Common myeloid progenitor, CD34-positive (primary cell): Measurements from ENCODE around the gene AIPL1.

Experiments used
- CTCF ChIA-PET: fragments of 350-600 bp; sonication (Branson Sonifier 250); formaldehyde crosslinking; loops from one replicate; lab custom pipeline; 2021; ENCODE audit warnings: antibody characterized with exemption; lab: Charles Lee
- POLR2A ChIA-PET: fragments of 350-600 bp; sonication (Branson Sonifier 250); formaldehyde crosslinking; loops from one replicate; lab custom pipeline; 2021; ENCODE audit warnings: antibody characterized with exemption; lab: Charles Lee
- DNase-seq, 3 donors: peaks; one replicate each; pipeline versions ENCODE4 v3.0.0 to v3.0.0-alpha.2; 2013
- H3K27ac ChIP-seq, 2 experiments: 1 replicate in 1 of 2; 2 replicates in 1 of 2; pipeline ENCODE4 v1.7.0; 2013; ENCODE audit warnings: inconsistent platforms in 2 of 2, low read length in 2 of 2, mild to moderate bottlenecking in 2 of 2, low read depth in 1 of 2, moderate library complexity in 1 of 2; ENCODE audit not compliant: severe bottlenecking in 2 of 2, insufficient read depth in 1 of 2, poor library complexity in 1 of 2
- H3K27me3 ChIP-seq, 5 experiments: replicated peaks in 2 of 5; 1 replicate in 3 of 5; 2 replicates in 2 of 5; pipeline versions ENCODE4 v1.6.1 to v1.7.0; 2013; ENCODE audit warnings: low read length in 4 of 5, mild to moderate bottlenecking in 2 of 5, moderate library complexity in 2 of 5, inconsistent platforms in 1 of 5; ENCODE audit not compliant: insufficient read depth in 5 of 5, control insufficient read depth in 4 of 5
- H3K36me3 ChIP-seq, 4 experiments: 1 replicate in 2 of 4; 2 replicates in 2 of 4; pipeline versions ENCODE4 v1.6.1 to v1.7.0; 2013; ENCODE audit warnings: low read length in 3 of 4, control low read depth in 1 of 4, mild to moderate bottlenecking in 1 of 4; ENCODE audit not compliant: control insufficient read depth in 4 of 4, insufficient read depth in 4 of 4
- H3K4me1 ChIP-seq, 4 experiments: 1 replicate in 3 of 4; 2 replicates in 1 of 4; pipeline versions ENCODE4 v1.6.1 to v1.7.1; 2013; ENCODE audit warnings: low read length in 3 of 4, mild to moderate bottlenecking in 3 of 4, control low read depth in 1 of 4, inconsistent platforms in 1 of 4, moderate library complexity in 1 of 4; ENCODE audit not compliant: control insufficient read depth in 4 of 4, insufficient read depth in 4 of 4; ENCODE audit errors: control extremely low read depth in 1 of 4
- H3K4me3 ChIP-seq, 7 experiments: 1 replicate in 4 of 7; 2 replicates in 3 of 7; pipeline versions ENCODE4 v1.5.1 to v1.7.0; 2013; ENCODE audit warnings: mild to moderate bottlenecking in 7 of 7, low read length in 6 of 7, moderate library complexity in 6 of 7, inconsistent platforms in 2 of 7, low read depth in 2 of 7, control low read depth in 1 of 7; ENCODE audit not compliant: insufficient read depth in 4 of 7, control insufficient read depth in 1 of 7; ENCODE audit errors: extremely low read depth in 1 of 7
- H3K9me3 ChIP-seq, 5 experiments: 1 replicate in 4 of 5; 2 replicates in 1 of 5; pipeline versions ENCODE4 v1.6.1 to v1.7.1; 2013; ENCODE audit warnings: low read length in 4 of 5, mild to moderate bottlenecking in 2 of 5, inconsistent platforms in 1 of 5, low read depth in 1 of 5, moderate library complexity in 1 of 5; ENCODE audit not compliant: control insufficient read depth in 4 of 5, insufficient read depth in 2 of 5; ENCODE audit errors: control extremely low read depth in 1 of 5
- WGBS: methylation state at CpG from one replicate; pipeline ENCODE4 v1.1.5; 2013; ENCODE audit not compliant: insufficient coverage; 5-methylcytosine and 5-hydroxymethylcytosine counted together

Gene AIPL1

GRCh38 chr17:6461246-6461645 lies 26.3 kb upstream of the AIPL1 start:
- DNase-seq: no peak
- CTCF ChIA-PET: no interaction called here
- POLR2A ChIA-PET: no interaction called here
- H3K9me3 ChIP-seq: no peaks in the 10 kb centered on the region
- no peak overlapping the region for H3K4me3 ChIP-seq
- peaks cover 0 to 10% (median 4%) of the 10 kb centered on the region in 4 experiments for H3K4me1 ChIP-seq
- H3K36me3 ChIP-seq: no peaks in the 10 kb centered on the region
- WGBS: 98% methylated on average over 11 of the region's 14 CpGs
- no peak overlapping the region for H3K27ac ChIP-seq
- H3K27me3 ChIP-seq: peaks cover 0 to 11% (median 2%) of the 10 kb centered on the region in 5 experiments

GRCh38 chr17:6460531-6461161 lies 25.7 kb upstream of the AIPL1 start:
- no peak overlapping the region for H3K4me3 ChIP-seq
- H3K27me3 ChIP-seq: peaks cover 0 to 12% (median 2%) of the 10 kb centered on the region in 5 experiments
- WGBS: 93% methylated on average over 7 of the region's 9 CpGs
- H3K9me3 ChIP-seq: no peaks in the 10 kb centered on the region
- DNase-seq: no peak
- ChIA-PET POLR2A (no interaction called here), CTCF (interaction anchor here (0.6 kb wide), 1 partner anchor 188 kb away, joined by 3 read pairs; no protein-coding TSS in a partner anchor)
- no peak overlapping the region for H3K27ac ChIP-seq
- H3K36me3 ChIP-seq: no peaks in the 10 kb centered on the region
- peaks cover 0 to 14% (median 6%) of the 10 kb centered on the region in 4 experiments for H3K4me1 ChIP-seq

- POLR2A ChIA-PET: no interaction called here
- H3K36me3 ChIP-seq: no peaks in the 10 kb centered on the region
- H3K4me1 ChIP-seq: peaks cover 0 to 21% (median 10%) of the 10 kb centered on the region in 4 experiments
- H3K27ac ChIP-seq: no peak overlapping the region
- WGBS: 97% methylated on average over 14 of the region's 14 CpGs
- H3K9me3 ChIP-seq: no peaks in the 10 kb centered on the region
- H3K4me3 ChIP-seq: no peak overlapping the region
- CTCF ChIA-PET: no interaction called here
- no peak for DNase-seq
- peaks cover 0 to 12% (median 2%) of the 10 kb centered on the region in 5 experiments for H3K27me3 ChIP-seq
These were observed 23.6 kb upstream of the AIPL1 start for GRCh38 chr17:6458460-6458950.

- DNase-seq: no peak
- no peaks in the 10 kb centered on the region for H3K9me3 ChIP-seq
- H3K4me3 ChIP-seq: no peak overlapping the region
- no peaks in the 10 kb centered on the region for H3K36me3 ChIP-seq
- peaks cover 0 to 21% (median 10%) of the 10 kb centered on the region in 4 experiments for H3K4me1 ChIP-seq
- 90% methylated on average over 8 of the region's 10 CpGs for WGBS
- POLR2A ChIA-PET: no interaction called here
- CTCF ChIA-PET: no interaction called here
- no peak overlapping the region for H3K27ac ChIP-seq
- peaks cover 0 to 12% (median 2%) of the 10 kb centered on the region in 5 experiments for H3K27me3 ChIP-seq
These were observed 23.0 kb upstream of the AIPL1 start for GRCh38 chr17:6457688-6458459.

GRCh38 chr17:6456914-6457687 lies 22.2 kb upstream of the AIPL1 start:
- Histone ChIP-seq H3K36me3 (no peaks in the 10 kb centered on the region), H3K27ac (no peak overlapping the region), H3K27me3 (peaks cover 0 to 12% (median 2%) of the 10 kb centered on the region in 5 experiments), H3K9me3 (no peaks in the 10 kb centered on the region), H3K4me3 (no peak overlapping the region), H3K4me1 (peaks cover 0 to 21% (median 10%) of the 10 kb centered on the region in 4 experiments)
- ChIA-PET POLR2A (no interaction called here), CTCF (no interaction called here)
- 74% methylated on average over 10 of the region's 14 CpGs for WGBS
- DNase-seq: no peak

GRCh38 chr17:6456321-6456720 lies 21.4 kb upstream of the AIPL1 start:
- H3K27me3 ChIP-seq: peaks cover 0 to 12% (median 2%) of the 10 kb centered on the region in 5 experiments
- no peaks in the 10 kb centered on the region for H3K36me3 ChIP-seq
- H3K27ac ChIP-seq: no peak overlapping the region
- DNase-seq: no peak
- CTCF ChIA-PET: no interaction called here
- WGBS: 90% methylated on average over 9 of the region's 9 CpGs
- H3K4me1 ChIP-seq: peaks cover 0 to 27% (median 15%) of the 10 kb centered on the region in 4 experiments
- H3K9me3 ChIP-seq: no peaks in the 10 kb centered on the region
- POLR2A ChIA-PET: no interaction called here
- H3K4me3 ChIP-seq: no peak overlapping the region
